ENCODE measurements around the gene DYNC1LI2. TPM values are rescaled to one million over a fixed set of nuclear protein-coding genes. Genes with fewer than 3 reads are reported as not detected.

DYNC1LI2 gene
- total RNA-seq, 4 donors from 2014 or later = 102 to 212 (median 137) TPM

GRCh38 chr16:66786551-66786950, 35.1 kb upstream of the DYNC1LI2 start:
- Histone ChIP-seq H3K27ac (no peak overlapping the region), H3K4me1 (no peaks in the 10 kb centered on the region), H3K27me3 (no peaks in the 10 kb centered on the region), H3K4me3 (no peak overlapping the region), H3K9me3 (no peaks in the 10 kb centered on the region), H3K36me3 (no peaks in the 10 kb centered on the region)
- 90% methylated on average over 3 of the region's 3 CpGs for WGBS
- TF ChIP-seq CTCF (IDR thresholded peaks at IDR 0.05) = no peak
- no peak for TF ChIP-seq POLR2AphosphoS5 (IDR thresholded peaks at IDR 0.05)
- no peak for TF ChIP-seq EP300 (IDR thresholded peaks at IDR 0.05)
- TF ChIP-seq POLR2A (IDR thresholded peaks at IDR 0.05) = no peak
- no peak for DNase-seq (ENCODE audit: low spot score in 2 of 2)

- no peak overlapping the region for H3K4me3 ChIP-seq
- H3K27me3 ChIP-seq = no peaks in the 10 kb centered on the region
- H3K36me3 ChIP-seq = no peaks in the 10 kb centered on the region
- no peak for DNase-seq (ENCODE audit: low spot score in 2 of 2)
- no peaks in the 10 kb centered on the region for H3K9me3 ChIP-seq
- no peak for TF ChIP-seq POLR2AphosphoS5 (IDR thresholded peaks at IDR 0.05)
- TF ChIP-seq EP300 (IDR thresholded peaks at IDR 0.05) = no peak
- no peak for TF ChIP-seq CTCF (IDR thresholded peaks at IDR 0.05)
- TF ChIP-seq POLR2A (IDR thresholded peaks at IDR 0.05) = no peak
- no peak overlapping the region for H3K27ac ChIP-seq
- no peaks in the 10 kb centered on the region for H3K4me1 ChIP-seq
Measured at GRCh38 chr16:66776457-66776856, 25.0 kb upstream of the DYNC1LI2 start.

- WGBS = 65% methylated on average over 2 of the region's 2 CpGs
- TF ChIP-seq POLR2AphosphoS5 (IDR thresholded peaks at IDR 0.05) = no peak
- TF ChIP-seq CTCF (IDR thresholded peaks at IDR 0.05) = no peak
- TF ChIP-seq POLR2A (IDR thresholded peaks at IDR 0.05) = no peak
- TF ChIP-seq EP300 (IDR thresholded peaks at IDR 0.05) = no peak
Measured at GRCh38 chr16:66774981-66775380, 23.6 kb upstream of the DYNC1LI2 start.

GRCh38 chr16:66758086-66758485, 6.7 kb upstream of the DYNC1LI2 start:
- H3K9me3 ChIP-seq = no peaks in the 10 kb centered on the region

More at GRCh38 chr16:66774981-66775380, 23.6 kb upstream of the DYNC1LI2 start:
- no peaks in the 10 kb centered on the region for H3K36me3 ChIP-seq
- no peak overlapping the region for H3K27ac ChIP-seq
- no peak for DNase-seq (ENCODE audit: low spot score in 2 of 2)
- H3K27me3 ChIP-seq = no peaks in the 10 kb centered on the region
- H3K4me1 ChIP-seq = no peaks in the 10 kb centered on the region
- H3K9me3 ChIP-seq = no peaks in the 10 kb centered on the region
- no peak overlapping the region for H3K4me3 ChIP-seq

GRCh38 chr16:66754819-66755218, 3.4 kb upstream of the DYNC1LI2 start:
- DNase-seq (ENCODE audit: low spot score in 2 of 2) = no peak
- Histone ChIP-seq H3K27me3 (no peaks in the 10 kb centered on the region), H3K4me3 (no peak overlapping the region), H3K4me1 (peaks cover 17% of the 10 kb centered on the region), H3K27ac (no peak overlapping the region), H3K9me3 (no peaks in the 10 kb centered on the region), H3K36me3 (no peaks in the 10 kb centered on the region)
- 73% methylated on average over 3 of the region's 3 CpGs for WGBS
- TF ChIP-seq EP300 (IDR thresholded peaks at IDR 0.05) = no peak
- TF ChIP-seq POLR2AphosphoS5 (IDR thresholded peaks at IDR 0.05) = no peak
- no peak for TF ChIP-seq POLR2A (IDR thresholded peaks at IDR 0.05)
- TF ChIP-seq CTCF (IDR thresholded peaks at IDR 0.05) = no peak

More at GRCh38 chr16:66758086-66758485, 6.7 kb upstream of the DYNC1LI2 start:
- Histone ChIP-seq H3K27ac (no peak overlapping the region), H3K4me3 (no peak overlapping the region), H3K27me3 (no peaks in the 10 kb centered on the region), H3K36me3 (no peaks in the 10 kb centered on the region), H3K4me1 (no peaks in the 10 kb centered on the region)
- no peak for DNase-seq (ENCODE audit: low spot score in 2 of 2)
- no peak for TF ChIP-seq CTCF (IDR thresholded peaks at IDR 0.05)
- no peak for TF ChIP-seq POLR2AphosphoS5 (IDR thresholded peaks at IDR 0.05)
- TF ChIP-seq EP300 (IDR thresholded peaks at IDR 0.05) = no peak
- TF ChIP-seq POLR2A (IDR thresholded peaks at IDR 0.05) = no peak

Data from suprapubic skin (tissue), 4 donors.